Calu3 (cell line): ENCODE results near the gene NLGN4X. TPM values are rescaled to one million over a fixed set of nuclear protein-coding genes. Genes with fewer than 3 reads are reported as not detected.

Experiments
- Bru-seq: library from RNA; stranded (reverse); fragments of 400-500 nt; gene quantifications from one replicate; lab custom pipeline; 2021; lab: Mats Ljungman, UMichigan
- BruChase-seq, 2 experiments: library from RNA; stranded (reverse); fragments of 400-500 nt; gene quantifications; one replicate each; lab custom pipeline; 2021; lab: Mats Ljungman, UMichigan
- BruUV-seq: library from RNA; stranded (reverse); fragments of 400-500 nt; replicated peaks from 2 replicates; lab custom pipeline; 2021; lab: Mats Ljungman, UMichigan
- CTCF ChIA-PET: fragments of 300-600 bp; sonication (Branson Sonifier 250); formaldehyde crosslinking; loops from one replicate; lab custom pipeline; 2022; ENCODE audit warnings: antibody characterized with exemption; lab: Charles Lee
- DNase-seq: peaks from one replicate; pipeline ENCODE4 v3.0.0; 2022
- H3K27ac Mint-ChIP-seq: one replicate; pipeline ENCODE4 v1.8.0; 2022; ENCODE audit warnings: mixed read lengths; ENCODE audit not compliant: unreplicated experiment
- H3K27me3 Mint-ChIP-seq: one replicate; pipeline ENCODE4 v1.8.0; 2022; ENCODE audit warnings: mixed read lengths; ENCODE audit not compliant: unreplicated experiment
- H3K36me3 Mint-ChIP-seq: one replicate; pipeline ENCODE4 v1.8.0; 2022; ENCODE audit warnings: mild to moderate bottlenecking, moderate library complexity, mixed read lengths; ENCODE audit not compliant: insufficient read depth, unreplicated experiment
- H3K4me1 Mint-ChIP-seq: one replicate; pipeline ENCODE4 v1.8.0; 2022; ENCODE audit warnings: mild to moderate bottlenecking, low read depth, mixed read lengths; ENCODE audit not compliant: unreplicated experiment
- H3K4me3 Mint-ChIP-seq: one replicate; pipeline ENCODE4 v1.8.0; 2022; ENCODE audit warnings: mild to moderate bottlenecking, low read depth, moderate library complexity, mixed read lengths; ENCODE audit not compliant: unreplicated experiment
- H3K9me3 Mint-ChIP-seq: one replicate; pipeline ENCODE4 v1.8.0; 2022; ENCODE audit warnings: low read depth, mixed read lengths; ENCODE audit not compliant: unreplicated experiment
- CTCF ChIP-seq: fragments of 200-600 bp; IDR thresholded peaks from one replicate; pipeline ENCODE4 v1.8.0; 2022; ENCODE audit warnings: antibody characterized with exemption; ENCODE audit not compliant: unreplicated experiment
- intact Hi-C: fragments of 100-400 bp; cut with micrococcal nuclease; formaldehyde crosslinking; loops from one replicate; pipeline ENCODE4 v1.10.0; 2022; ENCODE audit not compliant: unreplicated experiment
- long read RNA-seq: library from polyadenylated mRNA; stranded (forward); transcript quantifications from one replicate; pipeline ENCODE4 v2.0.0, GENCODE V29; 2022
- total RNA-seq: library from RNA; stranded (reverse); gene quantifications from 2 replicates; pipeline ENCODE4 v1.2.3, GENCODE V29; 2022

Gene NLGN4X
- total RNA-seq, result not detected in 2 replicates
- Bru-seq, nascent RNA, result not detected
- BruChase-seq, experiment 1, labeled RNA remaining after a 6-hour chase, result percentile 0 among the genes with signal in this experiment
- not detected for BruChase-seq, experiment 2, labeled RNA remaining after a 2-hour chase
- long read RNA-seq, result 0 reads

GRCh38 chrX:6228720-6229119 lies at the start of gene NLGN4X:
Gene NLGN4X (minus strand): TSS chrX:6228867. CDS start chrX:6151466, 77,401 bp downstream.
- DNase-seq, result no peak
- TF ChIP-seq CTCF, result no peak
- intact Hi-C loops, result no loop called here
- CTCF ChIA-PET, result no interaction called here
- Mint-ChIP-seq H3K4me3 (no peak within 1 kb of the TSS), H3K9me3 (peaks cover 13% of the 10 kb centered on the region), H3K4me1 (no peaks in the 10 kb centered on the region), H3K27me3 (peaks cover 15% of the 10 kb centered on the region), H3K27ac (no peak within 1 kb of the TSS), H3K36me3 (no peaks in the 10 kb centered on the region)
- BruUV-seq, result no TSS peak

- CTCF ChIA-PET, result no interaction called here
- Mint-ChIP-seq H3K27ac (no peak overlapping the region), H3K36me3 (no peaks in the 10 kb centered on the region), H3K27me3 (no peaks in the 10 kb centered on the region), H3K4me3 (no peak overlapping the region), H3K9me3 (no peaks in the 10 kb centered on the region), H3K4me1 (no peaks in the 10 kb centered on the region)
- no peak for DNase-seq
- intact Hi-C loops, result no loop called here
- TF ChIP-seq CTCF, result no peak
- no TSS peak for BruUV-seq
Observed at GRCh38 chrX:6266041-6266440, 37.4 kb upstream of the NLGN4X start.

GRCh38 chrX:6262959-6263358 lies 34.3 kb upstream of the NLGN4X start:
- intact Hi-C loops, result no loop called here
- no TSS peak for BruUV-seq
- no peaks in the 10 kb centered on the region for H3K36me3 Mint-ChIP-seq
- no peak for TF ChIP-seq CTCF
- H3K27me3 Mint-ChIP-seq, result no peaks in the 10 kb centered on the region
- no peak overlapping the region for H3K4me3 Mint-ChIP-seq
- H3K27ac Mint-ChIP-seq, result no peak overlapping the region
- no peak for DNase-seq
- CTCF ChIA-PET, result no interaction called here
- H3K4me1 Mint-ChIP-seq, result no peaks in the 10 kb centered on the region
- H3K9me3 Mint-ChIP-seq, result no peaks in the 10 kb centered on the region

- DNase-seq, result no peak
- no peaks in the 10 kb centered on the region for H3K36me3 Mint-ChIP-seq
- H3K9me3 Mint-ChIP-seq, result peaks cover 6% of the 10 kb centered on the region
- CTCF ChIA-PET, result no interaction called here
- H3K27me3 Mint-ChIP-seq, result no peaks in the 10 kb centered on the region
- no peak overlapping the region for H3K4me3 Mint-ChIP-seq
- intact Hi-C loops, result no loop called here
- no peak for TF ChIP-seq CTCF
- H3K4me1 Mint-ChIP-seq, result no peaks in the 10 kb centered on the region
- H3K27ac Mint-ChIP-seq, result no peak overlapping the region
- no TSS peak for BruUV-seq
Observed at GRCh38 chrX:6257025-6257424, 28.4 kb upstream of the NLGN4X start.
